SKM-1 (cell line): ENCODE data around the gene CD81.

Source experiments
- DNase-seq: peaks from one replicate; lab custom pipeline; 2025; ENCODE audit not compliant: unreplicated experiment; lab: John Stamatoyannopoulos, UW

The CD81 gene

DNA sequence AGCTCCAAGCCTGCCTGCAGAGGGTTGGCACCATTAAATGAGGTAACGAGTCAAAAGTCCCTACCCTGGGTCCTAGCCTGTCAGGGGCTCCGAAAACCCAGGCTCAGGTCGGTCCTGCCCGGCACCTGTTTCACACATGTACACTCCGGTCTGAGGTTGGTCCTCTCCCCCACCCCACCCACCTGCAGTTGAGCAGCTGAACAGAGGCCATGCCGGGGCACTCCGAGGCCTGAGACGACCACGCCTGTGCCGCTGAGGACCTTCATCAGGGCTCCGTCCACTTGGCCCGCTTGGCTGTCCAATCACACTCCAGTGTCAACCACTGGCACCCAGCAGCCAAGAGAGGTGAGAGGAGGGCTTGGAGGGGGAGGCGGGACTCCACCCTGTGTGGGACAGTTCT, 25.0 kb downstream of the CD81 start:
- no peak for DNase-seq

DNA sequence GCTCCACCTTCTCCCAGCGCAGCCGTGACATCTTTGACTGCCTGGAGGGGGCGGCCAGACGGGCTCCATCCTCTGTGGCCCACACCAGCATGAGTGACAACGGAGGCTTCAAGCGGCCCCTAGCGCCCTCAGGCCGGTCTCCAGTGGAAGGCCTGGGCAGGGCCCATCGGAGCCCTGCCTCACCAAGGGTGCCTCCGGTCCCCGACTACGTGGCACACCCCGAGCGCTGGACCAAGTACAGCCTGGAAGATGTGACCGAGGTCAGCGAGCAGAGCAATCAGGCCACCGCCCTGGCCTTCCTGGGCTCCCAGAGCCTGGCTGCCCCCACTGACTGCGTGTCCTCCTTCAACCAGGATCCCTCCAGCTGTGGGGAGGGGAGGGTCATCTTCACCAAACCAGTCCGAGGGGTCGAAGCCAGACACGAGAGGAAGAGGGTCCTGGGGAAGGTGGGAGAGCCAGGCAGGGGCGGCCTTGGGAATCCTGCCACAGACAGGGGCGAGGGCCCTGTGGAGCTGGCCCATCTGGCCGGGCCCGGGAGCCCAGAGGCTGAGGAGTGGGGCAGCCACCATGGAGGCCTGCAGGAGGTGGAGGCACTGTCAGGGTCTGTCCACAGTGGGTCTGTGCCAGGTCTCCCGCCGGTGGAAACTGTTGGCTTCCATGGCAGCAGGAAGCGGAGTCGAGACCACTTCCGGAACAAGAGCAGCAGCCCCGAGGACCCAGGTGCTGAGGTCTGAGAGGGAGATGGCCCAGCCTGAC, 26.0 kb downstream of the CD81 start:
- no peak for DNase-seq

DNA sequence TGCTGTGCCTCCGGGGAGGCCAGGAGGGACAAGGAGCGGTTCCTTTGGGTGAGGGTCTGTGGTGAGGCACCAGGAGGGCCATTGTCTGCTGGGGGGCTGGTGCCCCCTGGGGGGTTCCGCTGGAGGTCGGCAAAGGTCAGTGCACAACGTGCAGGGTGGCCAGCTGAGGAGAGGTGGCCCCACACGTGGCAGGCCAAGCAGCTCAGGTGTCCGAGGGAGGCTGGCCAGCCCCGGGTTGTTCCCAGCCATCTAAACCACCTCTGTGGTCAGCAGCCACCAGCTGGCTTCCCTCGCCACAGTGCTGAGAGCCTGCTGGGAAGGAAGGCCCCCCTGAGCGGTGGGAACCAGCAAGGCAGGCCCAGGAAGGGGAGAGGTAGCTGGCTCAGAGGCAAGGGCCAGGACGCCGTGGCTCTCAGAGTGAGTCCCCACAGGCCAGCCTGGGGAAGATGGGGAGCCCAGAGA, 27.7 kb downstream of the CD81 start:
- DNase-seq: no peak

DNA sequence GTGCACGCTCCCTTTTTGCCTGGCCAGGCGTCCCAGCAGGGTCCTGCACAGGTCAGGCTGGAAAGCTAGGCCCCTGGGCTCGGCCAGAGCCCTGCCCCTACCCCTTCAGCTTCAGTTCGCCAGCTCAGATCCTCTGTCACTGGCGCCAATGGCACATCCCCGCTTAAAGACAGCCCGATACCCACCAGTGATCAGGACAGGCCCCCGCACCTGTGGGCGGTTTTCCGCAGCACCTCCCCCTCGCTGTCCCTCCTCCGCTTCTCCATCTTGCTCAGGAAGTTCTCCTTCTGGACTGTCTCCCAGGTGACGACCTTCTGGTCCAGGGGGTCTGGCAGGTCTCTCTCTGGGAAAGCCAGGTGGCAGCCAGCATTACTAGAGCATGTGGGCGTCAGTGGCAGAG, 29.3 kb downstream of the CD81 start:
- no peak for DNase-seq

DNA sequence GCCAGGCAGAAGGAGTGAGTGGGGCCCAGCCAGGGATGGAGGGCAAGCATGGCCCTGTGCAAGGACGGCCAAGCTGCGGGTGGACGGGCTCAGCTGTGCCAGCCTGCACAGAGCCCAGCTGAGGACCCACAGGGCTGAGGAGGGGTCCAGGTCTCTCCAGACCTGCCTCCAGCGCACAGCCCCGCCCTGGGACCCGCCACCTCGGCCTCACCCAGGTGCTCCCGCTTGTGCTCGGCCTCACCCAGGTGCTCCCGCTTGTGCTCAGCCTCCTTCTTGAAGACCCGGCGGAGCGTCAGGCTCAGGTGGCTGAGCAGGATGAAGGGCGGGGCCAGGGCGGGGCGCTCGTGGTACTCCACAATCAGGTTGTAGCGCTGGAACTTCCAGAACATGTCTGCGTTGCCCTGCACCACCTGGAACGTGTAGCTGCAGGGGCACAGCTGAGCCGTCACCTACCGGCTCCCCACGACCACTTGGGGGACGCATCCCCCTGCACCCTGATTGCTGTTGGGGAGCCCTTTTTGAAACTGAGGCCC, 29.8 kb downstream of the CD81 start:
- no peak for DNase-seq

DNA sequence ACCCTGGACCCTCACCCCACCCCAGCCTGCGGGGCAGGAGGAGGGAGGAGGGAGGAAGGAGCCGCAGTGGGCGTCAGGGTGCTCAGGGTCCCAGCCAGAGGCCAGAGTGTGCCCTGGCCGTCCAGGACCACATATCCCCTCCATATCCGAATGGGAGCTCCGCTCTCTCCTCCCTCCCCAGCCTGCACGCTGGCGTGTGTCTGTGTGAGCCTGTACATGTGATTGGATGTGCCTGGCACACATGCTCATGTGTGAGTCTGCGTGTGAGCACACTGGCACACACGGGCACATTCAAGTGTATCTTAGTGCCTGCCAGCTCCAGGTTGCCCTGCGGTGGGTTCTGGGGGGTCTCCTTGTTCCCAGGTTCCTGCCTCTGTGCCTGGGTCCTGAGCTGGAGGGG, 31.6 kb downstream of the CD81 start:
- no peak for DNase-seq

DNA sequence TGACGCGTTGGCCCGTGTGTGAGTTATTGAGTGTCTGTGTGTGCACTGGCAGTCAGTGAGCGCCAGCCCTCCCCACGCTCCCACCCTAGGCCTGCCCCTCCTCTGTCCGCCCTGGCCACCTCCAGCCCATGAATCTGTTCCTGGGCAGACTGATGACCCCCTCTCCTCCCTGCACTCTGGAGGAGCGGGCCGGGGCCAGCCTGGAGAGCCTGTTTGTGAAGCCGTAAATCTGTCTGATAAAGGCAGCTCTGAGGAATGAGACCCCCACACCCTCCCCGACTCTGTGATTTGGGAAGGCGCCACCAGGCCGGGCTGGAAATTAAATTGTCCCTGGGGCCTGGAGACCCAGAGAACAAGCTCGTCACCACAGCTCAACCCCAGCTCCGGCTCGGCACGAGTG, 32.0 kb downstream of the CD81 start:
- DNase-seq: no peak

DNA sequence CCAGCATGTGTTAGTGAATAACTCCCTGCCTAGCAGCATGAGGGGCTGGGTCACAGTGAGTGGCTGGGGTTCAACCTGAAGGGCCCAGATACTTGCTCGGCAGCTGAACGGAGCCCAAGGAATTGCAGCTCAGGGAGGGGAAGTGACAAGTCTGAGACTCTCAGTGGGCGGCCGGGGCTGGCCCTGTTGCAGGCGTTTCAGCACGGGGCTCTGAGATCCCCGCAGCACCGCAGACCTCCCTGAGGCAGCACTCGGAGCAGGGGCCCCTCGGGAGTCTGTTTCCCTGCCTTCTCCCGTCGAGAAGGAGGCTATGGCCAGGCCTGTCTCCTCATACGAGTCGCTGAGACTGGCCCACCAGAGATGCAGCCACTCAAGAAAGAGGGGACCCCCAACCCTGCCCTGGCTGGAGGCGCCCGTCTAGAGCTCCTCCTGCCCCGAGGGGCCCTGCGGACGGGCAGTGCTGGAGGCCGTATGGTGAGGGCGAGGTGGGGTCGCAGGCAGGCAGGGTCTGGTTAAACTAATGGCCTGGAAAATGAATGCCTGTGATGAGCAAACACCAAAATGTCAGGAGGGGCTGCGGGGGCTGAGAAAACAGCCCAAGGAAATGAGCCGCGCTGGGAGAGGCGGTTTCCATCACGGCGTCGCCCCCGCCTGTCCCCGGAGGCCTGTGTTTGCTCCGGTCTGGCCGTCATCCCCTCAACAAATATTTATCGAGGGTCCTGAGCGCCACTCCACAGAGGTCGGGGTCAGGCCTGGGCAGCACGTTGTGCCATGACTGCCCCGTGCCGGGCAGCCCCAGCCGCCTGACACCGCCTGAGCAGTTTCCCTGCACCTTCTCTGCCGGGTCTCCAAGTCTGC, 32.7 kb downstream of the CD81 start:
- DNase-seq: no peak

DNA sequence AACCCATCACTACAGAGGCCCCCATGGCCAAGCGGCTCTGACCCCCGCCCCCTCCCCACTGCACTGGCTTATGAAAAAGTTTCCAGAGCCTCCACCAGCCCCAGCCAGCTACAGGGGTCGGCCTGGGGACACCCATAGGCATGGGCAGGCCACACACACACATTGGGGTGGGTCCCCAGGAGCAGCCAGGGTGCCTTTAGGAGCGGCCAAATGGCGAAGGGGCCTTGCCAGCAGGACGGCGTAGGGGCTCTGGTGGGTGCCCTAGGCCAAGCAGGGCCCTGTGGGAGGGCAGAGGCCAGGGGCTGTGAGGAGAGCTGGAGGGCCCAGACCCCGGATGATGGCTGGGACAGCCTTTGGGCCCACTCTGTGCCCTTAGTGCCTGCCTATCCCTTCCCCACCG, 33.5 kb downstream of the CD81 start:
- DNase-seq: no peak

DNA sequence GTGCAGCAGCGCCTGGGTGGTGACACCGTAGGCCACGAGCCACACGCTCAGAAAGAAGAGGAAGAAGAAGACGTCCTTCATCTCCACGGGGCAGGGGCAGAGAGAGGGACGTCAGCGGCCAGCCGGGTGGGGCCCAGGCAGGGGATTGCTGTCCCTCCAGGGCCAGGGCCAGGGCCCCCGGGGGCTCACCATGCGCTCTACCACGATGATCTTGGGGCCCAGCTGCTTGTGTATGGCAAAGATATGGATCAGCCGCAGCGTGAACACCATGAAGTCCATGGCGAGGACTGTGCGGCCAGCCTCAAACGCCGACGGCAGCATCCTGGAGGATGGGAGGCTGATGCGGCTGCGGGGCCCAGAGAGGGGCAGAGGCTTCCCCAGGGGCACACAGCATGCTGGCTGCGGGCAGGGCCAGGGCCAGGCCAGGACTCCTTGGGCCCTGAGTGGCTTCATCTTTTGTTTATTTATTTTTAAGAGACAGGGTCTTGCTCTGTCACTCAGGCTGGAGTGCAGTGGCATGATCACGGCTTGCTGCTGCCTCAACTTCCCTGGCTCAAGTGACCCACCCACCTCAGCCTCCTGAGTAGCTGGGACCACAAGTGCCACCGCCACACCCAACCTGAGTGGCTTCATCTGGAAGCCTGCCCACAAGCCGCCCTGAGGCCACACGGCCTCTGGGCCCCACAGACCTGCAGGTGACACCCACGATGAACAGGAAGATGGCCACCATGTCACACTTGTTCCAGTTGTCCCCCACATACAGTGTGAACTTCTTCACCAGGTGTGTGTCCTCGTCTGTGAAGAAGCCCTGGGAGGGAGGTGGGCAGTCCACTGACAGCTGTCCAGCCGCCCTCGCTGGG, 34.6 kb downstream of the CD81 start:
- DNase-seq: no peak

DNA sequence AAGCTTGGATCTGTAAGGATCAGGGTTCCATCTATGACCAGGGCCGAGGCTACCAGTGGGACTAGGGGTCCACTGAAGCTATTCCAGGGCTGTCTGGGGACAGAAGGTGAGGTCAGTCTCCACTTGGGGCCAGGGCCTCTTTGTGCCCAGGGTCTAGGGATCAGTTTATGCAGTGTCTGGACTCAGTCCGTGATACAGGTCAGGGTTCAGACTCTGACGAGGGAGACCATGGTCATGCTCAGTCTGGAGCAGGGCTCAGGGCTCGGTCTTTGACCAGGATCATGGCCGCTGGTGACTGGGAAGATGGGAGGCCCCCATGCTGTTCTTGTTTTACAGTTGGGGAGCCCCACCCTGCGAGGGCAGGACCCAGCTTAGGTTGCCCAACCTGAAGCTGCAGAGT, 35.2 kb downstream of the CD81 start:
- DNase-seq: no peak

DNA sequence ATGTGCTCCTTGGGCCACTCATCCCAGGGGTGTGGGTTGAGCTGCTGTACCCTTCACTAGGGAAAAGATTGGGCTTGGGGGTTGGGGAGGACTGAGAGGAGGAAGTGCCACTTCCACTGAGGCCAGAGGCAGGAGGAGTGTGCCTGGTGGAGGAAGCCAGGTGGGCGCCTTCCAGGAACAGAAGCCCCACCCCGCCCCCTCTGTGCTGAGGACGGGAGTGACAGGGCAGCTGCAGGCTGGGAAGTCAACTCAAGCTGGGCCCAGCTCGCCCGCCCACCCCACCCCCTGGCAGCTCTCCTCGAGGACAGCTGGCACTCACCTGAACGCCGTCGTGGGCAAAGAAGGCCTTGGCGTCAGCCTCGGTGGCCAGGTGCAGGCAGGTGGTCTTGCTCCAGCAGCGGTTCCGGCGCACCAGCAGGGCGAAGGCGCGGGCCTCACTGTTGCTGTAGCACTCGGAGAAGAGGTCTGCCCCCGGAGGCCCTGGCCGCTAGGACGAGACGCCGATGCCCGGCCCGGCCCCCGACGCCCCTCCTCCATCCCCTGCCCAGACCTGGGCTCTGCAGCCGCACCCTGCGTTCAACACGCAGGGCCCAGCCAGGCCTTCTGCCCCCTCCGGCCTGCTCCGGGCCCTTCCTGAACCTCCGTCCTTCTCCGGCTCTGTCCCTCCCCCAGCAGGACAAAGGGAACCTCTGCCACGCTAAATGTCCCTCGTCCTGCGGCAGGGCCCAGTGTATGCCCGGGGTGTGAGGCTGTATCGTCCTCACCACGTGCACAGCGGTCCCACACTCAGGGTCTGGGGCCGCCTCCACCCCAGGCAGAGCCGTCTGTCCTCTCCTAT, 36.9 kb downstream of the CD81 start:
- no peak for DNase-seq

DNA sequence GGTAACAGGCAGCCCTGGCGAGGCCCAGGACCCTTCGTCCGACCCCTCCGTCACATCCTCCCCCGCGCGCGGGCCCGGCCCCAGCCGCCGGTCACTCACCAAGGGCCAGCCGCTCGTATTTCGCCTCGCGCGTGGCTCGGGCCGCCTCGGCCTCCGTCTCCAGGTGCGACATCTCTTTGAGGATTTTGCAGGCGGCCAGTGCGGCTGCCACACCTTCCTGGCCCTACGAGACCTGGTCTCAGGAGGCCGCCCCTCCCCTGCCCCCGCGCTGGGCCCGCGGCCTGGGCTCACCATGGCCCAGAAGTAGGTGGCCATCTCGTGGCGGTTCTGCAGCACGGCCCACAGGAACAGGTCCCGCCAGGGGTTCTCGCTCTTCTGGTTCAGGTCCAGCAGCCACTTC, 37.5 kb downstream of the CD81 start:
- no peak for DNase-seq

DNA sequence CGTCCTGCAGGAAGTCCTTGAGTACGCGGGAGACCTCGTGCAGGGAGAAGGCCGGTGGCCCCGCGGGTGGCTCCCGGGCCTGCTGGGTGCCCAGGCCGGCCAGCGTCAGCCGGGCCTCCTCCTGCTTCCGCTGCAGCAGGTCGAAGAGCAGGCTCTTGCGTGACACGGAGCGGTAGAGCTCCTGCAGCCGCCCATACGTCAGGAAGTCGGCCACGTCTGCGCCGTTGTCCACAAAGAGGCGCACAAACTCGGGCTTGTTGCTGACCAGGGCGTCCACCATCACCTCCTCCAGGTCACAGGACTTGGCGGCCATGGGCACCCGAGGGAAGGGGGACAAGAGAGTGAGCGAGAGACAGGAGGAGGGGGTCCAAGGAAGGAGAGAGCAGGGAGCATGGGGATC, 38.1 kb downstream of the CD81 start:
- no peak for DNase-seq

DNA sequence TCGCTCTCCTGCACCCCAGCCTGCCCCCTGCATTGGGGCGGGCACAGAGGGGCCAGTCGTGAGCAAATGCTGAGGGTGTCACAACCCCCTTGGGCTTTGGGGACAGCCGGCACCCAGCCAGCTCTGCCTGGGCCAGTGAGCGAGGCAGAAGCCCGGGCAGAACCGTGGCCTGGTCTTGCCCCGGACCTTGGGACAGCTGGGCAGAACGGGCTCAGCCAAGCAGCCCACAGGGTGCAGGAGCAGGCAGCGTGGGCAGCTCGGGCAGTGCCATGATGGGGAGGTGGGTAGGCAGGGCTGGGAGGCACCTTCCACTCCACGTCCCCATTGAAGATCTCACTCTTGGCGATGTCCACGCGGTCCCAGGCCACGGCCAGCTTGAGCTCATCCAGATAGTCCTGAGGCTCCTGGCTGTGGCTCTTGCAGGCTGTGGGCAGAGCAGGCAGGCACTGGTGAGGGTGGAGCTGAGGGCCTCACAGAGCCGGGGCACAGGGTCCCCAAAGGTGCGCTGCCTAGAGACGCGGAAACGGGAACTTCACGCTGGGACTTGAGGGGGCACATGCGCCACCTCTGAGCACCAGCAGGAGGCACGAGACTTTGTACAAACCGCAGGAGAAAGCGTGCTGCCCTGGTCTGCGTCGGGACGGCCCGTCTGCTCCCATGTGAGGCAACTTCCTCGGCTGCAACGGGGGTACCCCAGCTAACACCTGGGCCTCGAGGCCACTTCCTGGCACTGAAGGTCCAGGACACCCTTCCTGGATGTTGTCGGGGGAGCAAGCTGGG, 38.7 kb downstream of the CD81 start:
- DNase-seq: no peak

DNA sequence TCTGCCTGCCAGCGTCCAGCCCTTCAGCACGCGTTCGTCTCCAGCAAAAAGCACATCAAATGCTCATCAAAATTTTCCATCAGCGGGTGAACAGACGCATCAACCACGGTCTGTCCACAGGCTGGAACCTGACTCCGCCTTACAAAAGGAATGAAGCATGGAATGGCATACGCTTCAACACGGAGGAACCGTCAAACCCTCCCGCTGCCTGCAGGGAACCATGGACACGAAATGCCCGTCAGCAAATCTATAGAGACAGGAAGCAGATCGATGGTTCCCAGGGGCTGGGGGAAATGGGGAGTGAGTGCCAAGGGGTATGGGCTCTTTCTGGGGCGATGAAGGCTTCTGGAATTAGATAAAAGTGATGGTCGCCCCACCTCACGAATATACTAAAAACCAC, 39.7 kb downstream of the CD81 start:
- no peak for DNase-seq

DNA sequence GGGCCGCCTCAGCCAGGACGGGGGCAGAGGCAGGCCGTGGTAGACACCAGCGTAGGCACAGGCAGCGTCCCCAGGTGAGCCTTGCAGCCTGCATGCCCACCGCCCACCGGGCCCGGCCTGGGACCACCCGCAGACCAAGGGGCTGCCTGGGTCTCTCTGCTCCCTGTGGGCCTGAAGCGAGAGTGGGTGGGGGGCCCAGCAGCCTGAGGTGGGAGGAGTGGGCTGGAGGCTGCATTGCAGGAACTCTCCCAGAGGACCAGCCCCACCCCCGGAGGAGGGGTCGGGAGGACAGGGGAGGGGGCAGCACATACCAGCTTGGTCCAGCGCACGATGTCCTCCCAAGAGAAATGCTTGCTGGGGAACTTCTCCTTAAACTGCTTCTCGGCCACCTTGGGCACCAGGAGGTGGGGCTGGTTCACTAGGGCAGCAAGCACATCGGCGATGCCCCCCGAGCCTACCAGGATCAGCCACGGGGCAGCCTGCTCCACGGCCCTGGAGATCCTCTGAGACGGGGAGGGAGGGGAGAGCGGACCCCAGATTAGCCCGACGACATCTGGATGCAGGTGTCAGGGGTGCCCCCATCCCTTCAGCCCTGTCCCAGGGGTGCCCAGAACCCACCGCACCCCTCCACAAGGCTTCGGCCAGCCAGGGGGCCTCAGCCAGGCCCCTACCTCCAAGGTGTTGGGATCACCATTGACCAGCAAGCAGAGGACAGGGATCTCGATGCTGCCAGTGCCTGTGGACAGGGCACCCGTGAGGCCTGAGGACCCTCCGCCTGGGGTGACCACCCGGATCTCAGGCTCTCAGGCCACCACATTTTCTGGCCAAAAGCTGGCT, 41.0 kb downstream of the CD81 start:
- DNase-seq: no peak

DNA sequence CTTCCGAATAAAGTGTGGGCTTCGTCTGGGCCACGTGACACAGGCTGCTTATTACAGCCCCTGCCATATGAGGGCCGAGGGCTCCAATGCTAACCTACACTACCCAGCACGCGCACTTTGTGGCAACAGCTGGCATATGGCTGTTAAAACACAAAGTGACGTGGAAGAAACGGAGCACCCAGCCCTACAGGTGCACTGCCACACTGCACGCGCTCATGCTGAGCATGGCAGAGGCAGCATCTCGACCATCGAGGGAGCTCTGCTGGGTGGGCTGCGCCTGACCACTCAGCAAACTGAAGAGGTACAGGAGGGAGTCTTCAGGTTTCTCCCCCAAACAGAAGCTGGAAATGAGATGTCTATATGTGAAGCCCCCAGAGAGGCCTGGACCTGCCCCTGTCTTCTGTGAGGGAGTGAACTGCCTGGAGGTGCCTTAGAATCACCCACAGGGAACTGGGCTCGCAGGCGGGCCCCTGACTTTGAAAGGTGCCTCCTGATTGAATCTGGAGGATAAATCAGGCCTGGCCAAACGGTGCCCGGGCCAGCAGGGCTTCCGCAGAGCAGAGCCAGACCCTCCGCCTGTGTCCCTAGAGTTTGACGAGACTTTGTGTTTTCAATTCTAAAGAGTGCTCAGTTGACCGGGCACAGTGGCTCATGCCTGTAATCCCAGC, 41.7 kb downstream of the CD81 start:
- DNase-seq: no peak
